H4 (cell line): ENCODE measurements around the gene PLD3. TPM values are rescaled to one million over a fixed set of nuclear protein-coding genes. Genes with fewer than 3 reads are reported as not detected.
"Not testable (repeated sequence)": the region's sequence is repeated elsewhere in the genome, so short reads cannot be mapped to it uniquely, and the experiment has no call there.

Experiments used
- DNase-seq: peaks from one replicate; pipeline ENCODE4 v3.0.0-alpha.2; 2015; ENCODE audit warnings: low spot score
- total RNA-seq: library from RNA; depleted of rRNA; stranded (reverse); fragments of >200 nt; shearing (Covaris generic); gene quantifications from 2 replicates; pipeline ENCODE4 v1.2.3, GENCODE V29; 2014

Gene PLD3
- total RNA-seq, 1 experiment from 2014 or later, result 212 TPM

GRCh38 chr19:40332669-40333068 lies 15.8 kb upstream of the PLD3 start:
- no peak for DNase-seq

- not testable (repeated sequence) for DNase-seq
Measured at GRCh38 chr19:40333083-40333482, 15.4 kb upstream of the PLD3 start.

- DNase-seq, result no peak
Measured at GRCh38 chr19:40335101-40335500, 13.4 kb upstream of the PLD3 start.

- no peak for DNase-seq
Measured at GRCh38 chr19:40335855-40336600, 12.5 kb upstream of the PLD3 start.

- DNase-seq, result no peak
Measured at GRCh38 chr19:40336601-40336900, 11.9 kb upstream of the PLD3 start.

- DNase-seq, result no peak
Measured at GRCh38 chr19:40337107-40337506, 11.4 kb upstream of the PLD3 start.

- DNase-seq, result no peak
Measured at GRCh38 chr19:40337594-40337993, 10.9 kb upstream of the PLD3 start.

GRCh38 chr19:40339018-40339728 lies 9.3 kb upstream of the PLD3 start:
- no peak for DNase-seq

- DNase-seq, result no peak
Measured at GRCh38 chr19:40341601-40342482, 6.7 kb upstream of the PLD3 start.

GRCh38 chr19:40342644-40343311 lies 5.7 kb upstream of the PLD3 start:
- no peak for DNase-seq

- no peak for DNase-seq
Measured at GRCh38 chr19:40344422-40344821, 4.1 kb upstream of the PLD3 start.

- no peak for DNase-seq
Measured at GRCh38 chr19:40348961-40349507, 539 bp downstream of the PLD3 start.

- no peak for DNase-seq
Measured at GRCh38 chr19:40355975-40356680, 7.6 kb downstream of the PLD3 start.

- DNase-seq, result no peak
Measured at GRCh38 chr19:40356681-40357595, 8.4 kb downstream of the PLD3 start.

- DNase-seq, result peak; percentile 34
Measured at GRCh38 chr19:40357640-40358039, 9.1 kb downstream of the PLD3 start.

GRCh38 chr19:40358773-40359172 lies 10.3 kb downstream of the PLD3 start:
- no peak for DNase-seq

GRCh38 chr19:40360020-40360707 lies 11.7 kb downstream of the PLD3 start:
- DNase-seq, result no peak

GRCh38 chr19:40360708-40361241 lies 12.3 kb downstream of the PLD3 start:
- DNase-seq, result no peak

- DNase-seq, result no peak
Measured at GRCh38 chr19:40362160-40362559, 13.7 kb downstream of the PLD3 start.
